H1 (cell line): ENCODE measurements around the gene TMPRSS4. TPM values are rescaled to one million over a fixed set of nuclear protein-coding genes. Genes with fewer than 3 reads are reported as not detected.

Source experiments
- CTCF ChIA-PET: fragments of 300-600 bp; sonication (Branson Sonifier 250); formaldehyde crosslinking; loops from one replicate; lab custom pipeline; 2021; ENCODE audit not compliant: partially characterized antibody; lab: Charles Lee
- POLR2A ChIA-PET: fragments of 300-600 bp; sonication (Branson Sonifier 250); formaldehyde crosslinking; loops from one replicate; lab custom pipeline; 2021; ENCODE audit warnings: inconsistent platforms; ENCODE audit not compliant: partially characterized antibody; lab: Charles Lee
- DNase-seq, 2 experiments: peaks; one replicate each; pipeline versions ENCODE4 v3.0.0 to v3.0.0-alpha.2; 2010 to 2022; ENCODE audit warnings: low spot score in 2 of 2, low read depth in 1 of 2, mixed read lengths in 1 of 2
- FAIRE-seq: peaks from 2 replicates; lab custom pipeline; 2011; peaks lifted over from hg19 to GRCh38; lab: Jason Lieb, UNC
- H2AFZ ChIP-seq: 2 replicates; pipeline ENCODE4 v1.8.1; 2012; ENCODE audit warnings: low read length, inconsistent platforms
- H2AK5ac ChIP-seq: 2 replicates; pipeline ENCODE4 v1.6.1; 2013; ENCODE audit warnings: low read depth, low read length
- H2BK120ac ChIP-seq: replicated peaks from 2 replicates; pipeline ENCODE3; 2013; ENCODE audit warnings: low read depth, low read length, inconsistent platforms
- H2BK12ac ChIP-seq: 2 replicates; pipeline ENCODE4 v1.6.1; 2013; ENCODE audit warnings: low read depth, low read length
- H2BK15ac ChIP-seq: 2 replicates; pipeline ENCODE4 v1.6.1; 2013; ENCODE audit warnings: low read length
- H2BK20ac ChIP-seq: 2 replicates; pipeline ENCODE4 v1.6.1; 2013; ENCODE audit warnings: low read length
- H2BK5ac ChIP-seq: 2 replicates; pipeline ENCODE4 v1.6.1; 2013; ENCODE audit warnings: low read depth, low read length
- H3K14ac ChIP-seq: 2 replicates; pipeline ENCODE4 v1.6.1; 2013; ENCODE audit warnings: inconsistent platforms; ENCODE audit not compliant: insufficient read length
- H3K18ac ChIP-seq: 2 replicates; pipeline ENCODE4 v1.6.1; 2013; ENCODE audit warnings: low read length; ENCODE audit errors: extremely low read depth
- H3K23ac ChIP-seq: 2 replicates; pipeline ENCODE4 v1.6.1; 2013; ENCODE audit warnings: inconsistent platforms; ENCODE audit not compliant: insufficient read length
- H3K23me2 ChIP-seq: 2 replicates; pipeline ENCODE4 v1.6.1; 2013; ENCODE audit warnings: low read depth, low read length
- H3K27ac ChIP-seq: 2 replicates; pipeline ENCODE4 v1.6.1; 2011; ENCODE audit warnings: low read depth, low read length, inconsistent platforms
- H3K27me3 ChIP-seq, 4 experiments: replicated peaks in 1 of 4; 1 replicate in 1 of 4; 2 replicates in 3 of 4; pipeline versions ENCODE4 v1.6.1 to v1.8.1; 2011 to 2013; ENCODE audit warnings: low read length in 3 of 4, mild to moderate bottlenecking in 3 of 4, inconsistent platforms in 2 of 4, mixed read lengths in 2 of 4, moderate library complexity in 1 of 4; ENCODE audit not compliant: control insufficient read depth in 3 of 4, insufficient read depth in 3 of 4; ENCODE audit errors: extremely low read depth in 1 of 4
- H3K36me3 ChIP-seq, 4 experiments: 2 replicates each; pipeline versions ENCODE4 v1.6.1 to v1.8.1; 2011 to 2013; ENCODE audit warnings: mild to moderate bottlenecking in 4 of 4, low read length in 3 of 4, moderate library complexity in 2 of 4, control low read depth in 1 of 4, inconsistent platforms in 1 of 4; ENCODE audit not compliant: insufficient read depth in 4 of 4, control insufficient read depth in 2 of 4
- H3K4ac ChIP-seq: replicated peaks from 2 replicates; pipeline ENCODE3; 2013; ENCODE audit warnings: low read length, low read depth, mixed read lengths, inconsistent platforms; ENCODE audit not compliant: insufficient read length
- H3K4me1 ChIP-seq, 4 experiments: replicated peaks in 1 of 4; 1 replicate in 1 of 4; 2 replicates in 3 of 4; pipeline versions ENCODE4 v1.6.1 to v1.8.1; 2011 to 2013; ENCODE audit warnings: low read length in 3 of 4, inconsistent platforms in 2 of 4, mixed read lengths in 1 of 4; ENCODE audit not compliant: insufficient read depth in 4 of 4, control insufficient read depth in 3 of 4
- H3K4me2 ChIP-seq, 2 experiments: 2 replicates each; pipeline versions ENCODE4 v1.6.1 to v1.8.1; 2011 to 2013; ENCODE audit warnings: low read depth in 2 of 2, low read length in 2 of 2, control low read depth in 1 of 2, inconsistent platforms in 1 of 2, mild to moderate bottlenecking in 1 of 2; ENCODE audit not compliant: insufficient read depth in 1 of 2
- H3K4me3 ChIP-seq, 4 experiments: fragments of 200-600, 300-600 bp in 1 of 4; sonication (generic), shearing (Covaris generic), sonication (Bioruptor Twin) in 1 of 4; 2 replicates each; pipeline versions ENCODE4 v1.5.1 to v1.8.1; 2011 to 2016; ENCODE audit warnings: low read length in 4 of 4, low read depth in 3 of 4, control low read depth in 2 of 4, inconsistent platforms in 2 of 4, mild to moderate bottlenecking in 2 of 4, mixed read lengths in 1 of 4, moderate library complexity in 1 of 4; ENCODE audit not compliant: insufficient read depth in 2 of 4; ENCODE audit errors: extremely low read depth in 1 of 4
- H3K56ac ChIP-seq: replicated peaks from 2 replicates; pipeline ENCODE3; 2013; ENCODE audit warnings: low read depth, mild to moderate bottlenecking, mixed read lengths, low read length, inconsistent platforms; ENCODE audit not compliant: insufficient read length
- H3K79me1 ChIP-seq: 2 replicates; pipeline ENCODE4 v1.6.1; 2013; ENCODE audit warnings: low read depth, low read length, control low read depth
- H3K79me2 ChIP-seq, 2 experiments: 2 replicates each; pipeline versions ENCODE4 v1.6.1 to v1.8.1; 2012 to 2013; ENCODE audit warnings: low read length in 2 of 2, mild to moderate bottlenecking in 2 of 2, inconsistent platforms in 1 of 2; ENCODE audit not compliant: insufficient read depth in 2 of 2, control insufficient read depth in 1 of 2
- H3K9ac ChIP-seq, 4 experiments: replicated peaks in 1 of 4; 1 replicate in 1 of 4; 2 replicates in 3 of 4; pipeline versions ENCODE4 v1.6.1 to v1.8.1; 2011 to 2013; ENCODE audit warnings: low read depth in 3 of 4, low read length in 3 of 4, control low read depth in 2 of 4, mild to moderate bottlenecking in 2 of 4, moderate library complexity in 2 of 4, inconsistent platforms in 1 of 4; ENCODE audit errors: extremely low read depth in 1 of 4
- H3K9me3 ChIP-seq, 2 experiments: 2 replicates each; pipeline versions ENCODE4 v1.6.1 to v1.8.1; 2012 to 2013; ENCODE audit warnings: mild to moderate bottlenecking in 2 of 2, moderate library complexity in 2 of 2, control low read depth in 1 of 2, inconsistent platforms in 1 of 2, low read depth in 1 of 2, low read length in 1 of 2, mixed read lengths in 1 of 2; ENCODE audit not compliant: insufficient read depth in 2 of 2
- H4K20me1 ChIP-seq, 2 experiments: replicated peaks in 1 of 2; 2 replicates each; pipeline versions ENCODE3 to v1.8.1; 2011 to 2013; ENCODE audit warnings: inconsistent platforms in 2 of 2, low read length in 2 of 2, mild to moderate bottlenecking in 1 of 2; ENCODE audit not compliant: insufficient read depth in 2 of 2, control insufficient read depth in 1 of 2
- H4K5ac ChIP-seq: 2 replicates; pipeline ENCODE4 v1.6.1; 2013; ENCODE audit warnings: low read length, low read depth, mixed read lengths, inconsistent platforms; ENCODE audit not compliant: insufficient read length
- H4K8ac ChIP-seq: 2 replicates; pipeline ENCODE4 v1.8.0; 2013; ENCODE audit warnings: mild to moderate bottlenecking, moderate library complexity, low read length, inconsistent platforms; ENCODE audit not compliant: insufficient read depth; ENCODE audit errors: extremely low read depth
- H4K91ac ChIP-seq: replicated peaks from 2 replicates; pipeline ENCODE3; 2013; ENCODE audit warnings: low read length, mixed read lengths, inconsistent platforms; ENCODE audit not compliant: insufficient read length
- TBP ChIP-seq: IDR thresholded peaks from 2 replicates; pipeline ENCODE4 v1.6.1; 2011; ENCODE audit warnings: low read depth, low read length, improper control_type of control experiment
- WGBS, 2 experiments: shearing (Covaris generic) in 1 of 2; methylation state at CpG; one replicate each; pipeline versions ENCODE4 v1.1.6 to v1.1.7; 2013 to 2015; ENCODE audit warnings: low lambda C conversion rate in 2 of 2, mixed read lengths in 2 of 2, inconsistent platforms in 1 of 2, low coverage in 1 of 2, missing lambda C conversion rate in 1 of 2; ENCODE audit not compliant: insufficient replicate concordance in 2 of 2, insufficient coverage in 1 of 2, insufficient read length in 1 of 2; ENCODE audit errors: extremely low coverage in 1 of 2, missing lambda C conversion rate in 1 of 2; 5-methylcytosine and 5-hydroxymethylcytosine counted together
- polyA plus RNA-seq, 7 experiments: library from polyadenylated mRNA; depleted of rRNA in 3 of 7; stranded (reverse) in 5 of 7; unstranded in 2 of 7; fragments of >200 nt in 5 of 7; fragments of 200-250 nt in 2 of 7; gene quantifications; 1 replicate in 5 of 7; 2 replicates in 1 of 7; 4 replicates in 1 of 7; pipeline versions ENCODE4 v1.2.1 to v1.2.3, GENCODE V29; 2011 to 2013; ENCODE audit warnings: missing spikeins in 2 of 7, mixed read lengths in 2 of 7
- total RNA-seq: library from RNA; stranded (reverse); fragmentation: NEBNext Ultra II Directional; extraction: Animal tissue kit (Norgen Biotek cat#: 25700); gene quantifications from 2 replicates; pipeline ENCODE4 v1.2.1, GENCODE V29; 2021
- TF ChIP-seq, protein P1 (sequence below): IDR thresholded peaks from 2 replicates; pipeline ENCODE4 v1.6.1; 2011; ENCODE audit warnings: low read length, improper control_type of control experiment

Gene TMPRSS4
- total and polyA plus RNA-seq, 2 of the 8 experiments (the other 6 are each of a cell fraction or from before 2014, with no cell fraction given): 0.11 to 0.58 TPM

DNA sequence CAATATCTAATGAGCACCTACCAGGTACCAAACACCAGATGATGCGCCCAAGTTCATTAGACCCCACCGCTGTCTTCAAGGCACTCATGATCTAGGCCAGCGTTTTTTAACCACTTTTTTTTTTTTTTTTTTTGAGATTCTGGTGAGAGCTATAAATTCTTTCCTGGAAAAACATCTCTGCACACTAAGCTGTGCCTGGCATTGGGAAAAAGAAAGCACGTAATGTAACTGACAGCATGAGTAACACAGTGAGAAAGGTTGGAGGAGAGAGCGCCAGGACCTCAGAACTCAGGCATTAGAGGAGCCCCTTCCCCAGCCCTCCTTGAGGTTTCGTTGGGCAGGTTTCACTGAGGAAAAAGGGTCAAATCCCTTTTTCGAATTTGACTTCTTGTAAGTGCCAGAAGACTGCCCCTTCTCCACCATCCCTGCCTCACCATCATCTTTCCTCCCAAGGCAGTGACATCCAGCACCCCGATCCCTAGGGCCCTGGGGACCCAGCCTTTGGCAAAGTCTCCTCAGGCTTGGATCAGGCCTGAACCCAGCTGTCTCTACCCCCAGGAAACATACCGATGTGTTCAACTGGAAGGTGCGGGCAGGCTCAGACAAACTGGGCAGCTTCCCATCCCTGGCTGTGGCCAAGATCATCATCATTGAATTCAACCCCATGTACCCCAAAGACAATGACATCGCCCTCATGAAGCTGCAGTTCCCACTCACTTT lies 36.0 kb downstream of the TMPRSS4 start:
- Histone ChIP-seq H3K14ac (no peak overlapping the region), H4K8ac (no peak overlapping the region), H3K23ac (no peak overlapping the region), H3K9ac (no peak overlapping the region), H3K4me1 (peaks cover 0 to 3% (median under 1%) of the 10 kb centered on the region in 4 experiments; a peak in 4 of 7 replicates), H3K36me3 (no peaks in the 10 kb centered on the region), H3K18ac (no peak overlapping the region), H3K9me3 (no peaks in the 10 kb centered on the region), H3K79me2 (no peaks in the 10 kb centered on the region), H2BK15ac (no peak overlapping the region), H3K4me2 (no peak overlapping the region), H2BK20ac (0 out of 2 replicates have a peak overlapping the region, but pooled peaks have one; percentile 55), H4K20me1 (no peaks in the 10 kb centered on the region), H2AK5ac (no peak overlapping the region), H3K27ac (no peak overlapping the region), H2BK120ac (no peak overlapping the region), H2AFZ (no peak overlapping the region), H2BK5ac (no peak overlapping the region), H3K4ac (no peak overlapping the region), H3K23me2 (no peaks in the 10 kb centered on the region), H3K27me3 (no peaks in the 10 kb centered on the region; a peak in 1 of 7 replicates), H3K56ac (no peak overlapping the region), H3K79me1 (no peaks in the 10 kb centered on the region), H4K5ac (no peak overlapping the region), H4K91ac (no peak overlapping the region), H3K4me3 (no peak overlapping the region), H2BK12ac (no peak overlapping the region)
- 88% methylated on average over 8 of the region's 11 CpGs; no CpG with 5 or more reads in 1 of the 2 experiments for WGBS, 2 experiments
- ChIA-PET POLR2A (no interaction called here), CTCF (interaction anchor here (0.7 to 2.1 kb wide), 10 partner anchors 9 to 293 kb away, joined by 3 to 7 read pairs (median 4); no protein-coding TSS in a partner anchor)
- DNase-seq (no peak), FAIRE-seq (no peak)
- TF ChIP-seq TBP: no peak
- TF ChIP-seq, protein P1, sequence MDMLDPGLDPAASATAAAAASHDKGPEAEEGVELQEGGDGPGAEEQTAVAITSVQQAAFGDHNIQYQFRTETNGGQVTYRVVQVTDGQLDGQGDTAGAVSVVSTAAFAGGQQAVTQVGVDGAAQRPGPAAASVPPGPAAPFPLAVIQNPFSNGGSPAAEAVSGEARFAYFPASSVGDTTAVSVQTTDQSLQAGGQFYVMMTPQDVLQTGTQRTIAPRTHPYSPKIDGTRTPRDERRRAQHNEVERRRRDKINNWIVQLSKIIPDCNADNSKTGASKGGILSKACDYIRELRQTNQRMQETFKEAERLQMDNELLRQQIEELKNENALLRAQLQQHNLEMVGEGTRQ: no peak
